Measurements from ENCODE around the gene SYNDIG1. TPM values are rescaled to one million over a fixed set of nuclear protein-coding genes. Genes with fewer than 3 reads are reported as not detected.

Gene SYNDIG1
- total RNA-seq, 1 experiment from 2014 or later, result not detected

- no peaks in the 10 kb centered on the region for H3K27me3 ChIP-seq (replicated peaks; ENCODE audit: control insufficient read depth, insufficient read depth, low read length)
- no peaks in the 10 kb centered on the region for H3K36me3 ChIP-seq (ENCODE audit: control insufficient read depth, insufficient read depth, low read length)
- H3K4me1 ChIP-seq, result no peaks in the 10 kb centered on the region
- intact Hi-C loops (cut with micrococcal nuclease; ENCODE audit: unreplicated experiment), result no loop called here
- Mint-ChIP-seq H3K27me3 (ENCODE audit: insufficient read depth, unreplicated experiment) (peaks cover 8% of the 10 kb centered on the region), H3K4me3 (ENCODE audit: unreplicated experiment) (no peak overlapping the region), H3K36me3 (ENCODE audit: insufficient read depth, unreplicated experiment) (no peaks in the 10 kb centered on the region), H3K9me3 (ENCODE audit: unreplicated experiment) (no peaks in the 10 kb centered on the region), H3K4me1 (ENCODE audit: low read depth, unreplicated experiment) (no peaks in the 10 kb centered on the region), H3K27ac (ENCODE audit: unreplicated experiment) (no peak overlapping the region)
- no peaks in the 10 kb centered on the region for H3K9me3 ChIP-seq
- BruUV-seq (replicated peaks), result no TSS peak
- ChIA-PET CTCF (no interaction called here), POLR2A (no interaction called here)
- H3K4me3 ChIP-seq (ENCODE audit: low read depth, low read length), result no peak overlapping the region
- DNase-seq, result no peak
- TF ChIP-seq CTCF (IDR thresholded peaks at IDR 0.05; ENCODE audit: insufficient read depth in 1 of 2, low read depth in 1 of 2, low read length in 1 of 2, severe bottlenecking in 1 of 2, unreplicated experiment in 1 of 2), result no peak
Measured at GRCh38 chr20:24484081-24484450, 14.6 kb downstream of the SYNDIG1 start.

GRCh38 chr20:24485981-24486380, 16.6 kb downstream of the SYNDIG1 start:
- Histone ChIP-seq H3K36me3 (ENCODE audit: control insufficient read depth, insufficient read depth, low read length) (no peaks in the 10 kb centered on the region), H3K4me3 (ENCODE audit: low read depth, low read length) (no peak overlapping the region), H3K9me3 (no peaks in the 10 kb centered on the region), H3K27me3 (replicated peaks; ENCODE audit: control insufficient read depth, insufficient read depth, low read length) (no peaks in the 10 kb centered on the region), H3K4me1 (no peaks in the 10 kb centered on the region)
- ChIA-PET CTCF (no interaction called here), POLR2A (no interaction called here)
- no TSS peak for BruUV-seq (replicated peaks)
- Mint-ChIP-seq H3K27me3 (ENCODE audit: insufficient read depth, unreplicated experiment) (peaks cover 9% of the 10 kb centered on the region), H3K4me1 (ENCODE audit: low read depth, unreplicated experiment) (no peaks in the 10 kb centered on the region), H3K27ac (ENCODE audit: unreplicated experiment) (no peak overlapping the region), H3K36me3 (ENCODE audit: insufficient read depth, unreplicated experiment) (no peaks in the 10 kb centered on the region), H3K4me3 (ENCODE audit: unreplicated experiment) (no peak overlapping the region), H3K9me3 (ENCODE audit: unreplicated experiment) (no peaks in the 10 kb centered on the region)
- no peak for TF ChIP-seq CTCF (IDR thresholded peaks at IDR 0.05; ENCODE audit: insufficient read depth in 1 of 2, low read depth in 1 of 2, low read length in 1 of 2, severe bottlenecking in 1 of 2, unreplicated experiment in 1 of 2)
- intact Hi-C loops (cut with micrococcal nuclease; ENCODE audit: unreplicated experiment), result no loop called here
- no peak for DNase-seq

GRCh38 chr20:24487240-24487639, 17.8 kb downstream of the SYNDIG1 start:
- no peaks in the 10 kb centered on the region for H3K4me1 Mint-ChIP-seq (ENCODE audit: low read depth, unreplicated experiment)
- intact Hi-C loops (cut with micrococcal nuclease; ENCODE audit: unreplicated experiment), result no loop called here
- peaks cover 9% of the 10 kb centered on the region for H3K27me3 Mint-ChIP-seq (ENCODE audit: insufficient read depth, unreplicated experiment)

More at GRCh38 chr20:24487240-24487639, 17.8 kb downstream of the SYNDIG1 start:
- no peak overlapping the region for H3K27ac Mint-ChIP-seq (ENCODE audit: unreplicated experiment)
- CTCF ChIA-PET, result no interaction called here
- no peak for DNase-seq
- H3K4me3 ChIP-seq (ENCODE audit: low read depth, low read length), result no peak overlapping the region
- no peaks in the 10 kb centered on the region for H3K4me1 ChIP-seq
- no peaks in the 10 kb centered on the region for H3K27me3 ChIP-seq (replicated peaks; ENCODE audit: control insufficient read depth, insufficient read depth, low read length)
- H3K9me3 Mint-ChIP-seq (ENCODE audit: unreplicated experiment), result no peaks in the 10 kb centered on the region
- H3K36me3 Mint-ChIP-seq (ENCODE audit: insufficient read depth, unreplicated experiment), result no peaks in the 10 kb centered on the region
- H3K36me3 ChIP-seq (ENCODE audit: control insufficient read depth, insufficient read depth, low read length), result no peaks in the 10 kb centered on the region
- H3K4me3 Mint-ChIP-seq (ENCODE audit: unreplicated experiment), result no peak overlapping the region
- no peaks in the 10 kb centered on the region for H3K9me3 ChIP-seq
- BruUV-seq (replicated peaks), result no TSS peak
- POLR2A ChIA-PET, result no interaction called here
- TF ChIP-seq CTCF (IDR thresholded peaks at IDR 0.05; ENCODE audit: insufficient read depth in 1 of 2, low read depth in 1 of 2, low read length in 1 of 2, severe bottlenecking in 1 of 2, unreplicated experiment in 1 of 2), result no peak
